ENCODE data around the gene CYB5R3. TPM values are rescaled to one million over a fixed set of nuclear protein-coding genes. Genes with fewer than 3 reads are reported as not detected.

CYB5R3 gene
- 100 to 1,000 TPM; 107 to 159 (median 138) TPM for total RNA-seq

GRCh38 chr22:42649246-42650099, at the start of gene CYB5R3:
Gene CYB5R3, minus strand, starts transcription at chr22:42649392. Its CDS starts 77 bp downstream, at chr22:42649315.
- Histone ChIP-seq H3K9me3 (no peaks in the 10 kb centered on the region), H3K27ac (peak within 1 kb of the TSS; percentile 97), H3K27me3 (no peaks in the 10 kb centered on the region), H3K4me1 (peaks cover 46% of the 10 kb centered on the region), H3K36me3 (no peaks in the 10 kb centered on the region), H3K4me3 (peak within 1 kb of the TSS; percentile 95)
- DNase-seq (ENCODE audit: low spot score in 2 of 2) = peak in 1 of 2 donors; percentile 89
- TF ChIP-seq POLR2AphosphoS5 (IDR thresholded peaks at IDR 0.05) (peak in 2 of 3 donors; percentile 22 to 58), CTCF (IDR thresholded peaks at IDR 0.05) (no peak)
- 36% methylated on average over 9 of the region's 81 CpGs for WGBS

- DNase-seq (ENCODE audit: low spot score in 2 of 2) = peak in 1 of 2 donors; percentile 84
- WGBS = 19% methylated on average over 7 of the region's 16 CpGs
- H3K27ac ChIP-seq = peak overlapping the region; percentile 70
Observed at GRCh38 chr22:42697542-42698013, 48.4 kb upstream of the CYB5R3 start.

GRCh38 chr22:42696331-42696967, 47.3 kb upstream of the CYB5R3 start:
- peaks cover 58% of the 10 kb centered on the region for H3K4me1 ChIP-seq
- no peak for TF ChIP-seq CTCF (IDR thresholded peaks at IDR 0.05)
- no peak for TF ChIP-seq EP300 (IDR thresholded peaks at IDR 0.05)
- no peak for TF ChIP-seq POLR2AphosphoS5 (IDR thresholded peaks at IDR 0.05)
- TF ChIP-seq POLR2A (IDR thresholded peaks at IDR 0.05) = no peak

More at GRCh38 chr22:42697542-42698013, 48.4 kb upstream of the CYB5R3 start:
- H3K4me1 ChIP-seq = peaks cover 51% of the 10 kb centered on the region
- H3K36me3 ChIP-seq = peaks cover 14% of the 10 kb centered on the region
- no peaks in the 10 kb centered on the region for H3K9me3 ChIP-seq
- no peak overlapping the region for H3K4me3 ChIP-seq
- H3K27me3 ChIP-seq = no peaks in the 10 kb centered on the region
- TF ChIP-seq CTCF (IDR thresholded peaks at IDR 0.05) (no peak), POLR2AphosphoS5 (IDR thresholded peaks at IDR 0.05) (peak in 2 of 3 donors; percentile 35 to 51)

DNA sequence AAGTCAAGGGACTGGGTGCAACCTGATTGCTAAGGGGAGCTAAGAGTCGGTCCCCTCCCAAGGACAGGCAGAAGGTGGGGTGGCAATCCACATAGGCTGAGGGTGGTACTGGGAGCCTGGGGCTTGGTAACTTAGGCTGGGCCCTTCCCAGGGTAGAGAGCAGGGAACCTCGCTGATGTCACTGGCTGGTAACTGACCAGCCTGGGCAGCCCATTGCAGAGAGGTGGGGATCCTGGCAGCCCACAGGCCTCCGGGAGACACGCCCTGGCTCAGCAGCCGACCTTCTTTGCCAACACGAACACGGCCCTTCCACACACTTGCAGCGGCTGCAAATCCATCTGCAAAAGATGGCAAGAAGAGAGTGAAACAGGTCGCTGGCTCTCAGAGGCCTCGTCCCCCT, 46.1 kb upstream of the CYB5R3 start:
- Histone ChIP-seq H3K36me3 (peaks cover 14% of the 10 kb centered on the region), H3K4me3 (no peak overlapping the region)

More at GRCh38 chr22:42696331-42696967, 47.3 kb upstream of the CYB5R3 start:
- peak overlapping the region; percentile 70 for H3K27ac ChIP-seq
- H3K9me3 ChIP-seq = no peaks in the 10 kb centered on the region
- no peak overlapping the region for H3K4me3 ChIP-seq
- no peak for DNase-seq (ENCODE audit: low spot score in 2 of 2)
- H3K27me3 ChIP-seq = no peaks in the 10 kb centered on the region
- 88% methylated on average over 10 of the region's 10 CpGs for WGBS
- H3K36me3 ChIP-seq = peaks cover 14% of the 10 kb centered on the region

More for the DNA sequence above, 46.1 kb upstream of the CYB5R3 start:
- TF ChIP-seq EP300 (IDR thresholded peaks at IDR 0.05) (no peak), POLR2AphosphoS5 (IDR thresholded peaks at IDR 0.05) (no peak), POLR2A (IDR thresholded peaks at IDR 0.05) (no peak), CTCF (IDR thresholded peaks at IDR 0.05) (no peak)
- no peaks in the 10 kb centered on the region for H3K27me3 ChIP-seq
- H3K4me1 ChIP-seq = peaks cover 61% of the 10 kb centered on the region
- H3K9me3 ChIP-seq = no peaks in the 10 kb centered on the region
- DNase-seq (ENCODE audit: low spot score in 2 of 2) = no peak
- WGBS = 35% methylated on average over 6 of the region's 10 CpGs
- no peak overlapping the region for H3K27ac ChIP-seq

All from suprapubic skin (tissue), 4 donors.